HepG2 (cell line): ENCODE results near the gene NFS1. TPM values are rescaled to one million over a fixed set of nuclear protein-coding genes. Genes with fewer than 3 reads are reported as not detected.
A peak's percentile ranks its signal among the peaks of the same experiment; 100 is the strongest.

Source experiments
- ZNF142 ChIP-seq: sonication (generic); formaldehyde crosslinking; IDR thresholded peaks from 2 replicates; pipeline ENCODE4 v1.4.0; 2020; ENCODE audit warnings: missing genetic modification reagents
- ZNF609 ChIP-seq: sonication (generic); formaldehyde crosslinking; IDR thresholded peaks from 2 replicates; pipeline ENCODE4 v1.4.0; 2020; ENCODE audit warnings: mild to moderate bottlenecking, missing genetic modification reagents, borderline replicate concordance
- polyA plus RNA-seq, 8 experiments: library from polyadenylated mRNA; depleted of rRNA in 3 of 8; stranded (reverse) in 7 of 8; unstranded in 1 of 8; fragments of >200 nt; fragmentation: Illumina TruSeq in 4 of 8; extraction: Trizol in 4 of 8; gene quantifications; 2 replicates each; pipeline versions ENCODE4 v1.2.1 to v1.2.3, GENCODE V29; 2011 to 2016; ENCODE audit warnings: low read depth in 4 of 8, missing spikeins in 1 of 8, mixed read lengths in 1 of 8; ENCODE audit not compliant: insufficient read depth in 1 of 8
- total RNA-seq, 5 experiments: library from RNA; depleted of rRNA; stranded (reverse); fragments of >200 nt; fragmentation: Illumina TruSeq; extraction: Trizol; gene quantifications; 2 replicates each; pipeline ENCODE4 v1.2.3, GENCODE V29; 2016; ENCODE audit warnings: low read depth in 1 of 5

NFS1 gene
- total and polyA plus RNA-seq, 2 of the 13 experiments (the other 11 are each of a cell fraction or from before 2014, with no cell fraction given), result 65.9 to 88.1 TPM

GRCh38 chr20:35660122-35660937 lies 38.8 kb downstream of the NFS1 start (continued):
- 0 out of 2 replicates have a peak, but pooled peaks have one; percentile 22 for TF ChIP-seq ZNF142 (CRISPR knock-in tag)
- 0 out of 2 replicates have a peak, but pooled peaks have one; percentile 13 for TF ChIP-seq ZNF609 (CRISPR knock-in tag)
